Measurements from ENCODE around the gene TPSAB1.

Gene TPSAB1

GRCh38 chr16:1209081-1209480 lies 31.4 kb upstream of the TPSAB1 start:
- in situ Hi-C loops (cut with HindIII; ENCODE audit: low sequenced_read_pairs): no loop called here

- in situ Hi-C loops (cut with HindIII; ENCODE audit: low sequenced_read_pairs): loop anchor here (10.0 kb wide), 3 partner anchors 96 to 376 kb away; partner anchors contain the start of gene SOX8
Observed at GRCh38 chr16:1210461-1210860, 30.0 kb upstream of the TPSAB1 start.

GRCh38 chr16:1211451-1212268 lies 28.8 kb upstream of the TPSAB1 start:
- in situ Hi-C loops (cut with HindIII; ENCODE audit: low sequenced_read_pairs): loop anchor here (10.0 kb wide), 3 partner anchors 97 to 377 kb away; partner anchors contain the start of gene SOX8

- in situ Hi-C loops (cut with HindIII; ENCODE audit: low sequenced_read_pairs): loop anchor here (10.0 kb wide), 3 partner anchors 98 to 378 kb away; partner anchors contain the start of gene SOX8
Observed at GRCh38 chr16:1212616-1213194, 27.8 kb upstream of the TPSAB1 start.

GRCh38 chr16:1213231-1213630 lies 27.3 kb upstream of the TPSAB1 start:
- in situ Hi-C loops (cut with HindIII; ENCODE audit: low sequenced_read_pairs): loop anchor here (10.0 kb wide), 3 partner anchors 98 to 378 kb away; partner anchors contain the start of gene SOX8

GRCh38 chr16:1213796-1214372 lies 26.6 kb upstream of the TPSAB1 start:
- in situ Hi-C loops (cut with HindIII; ENCODE audit: low sequenced_read_pairs): loop anchor here (10.0 kb wide), 3 partner anchors 99 to 379 kb away; partner anchors contain the start of gene SOX8

- in situ Hi-C loops (cut with HindIII; ENCODE audit: low sequenced_read_pairs): loop anchor here (10.0 kb wide), 3 partner anchors 100 to 380 kb away; partner anchors contain the start of gene SOX8
Observed at GRCh38 chr16:1214719-1215118, 25.8 kb upstream of the TPSAB1 start.

GRCh38 chr16:1215574-1216295 lies 24.8 kb upstream of the TPSAB1 start:
- in situ Hi-C loops (cut with HindIII; ENCODE audit: low sequenced_read_pairs): loop anchor here (10.0 kb wide), 3 partner anchors 101 to 381 kb away; partner anchors contain the start of gene SOX8

GRCh38 chr16:1216296-1216619 lies 24.2 kb upstream of the TPSAB1 start:
- in situ Hi-C loops (cut with HindIII; ENCODE audit: low sequenced_read_pairs): loop anchor here (10.0 kb wide), 3 partner anchors 101 to 381 kb away; partner anchors contain the start of gene SOX8

- in situ Hi-C loops (cut with HindIII; ENCODE audit: low sequenced_read_pairs): loop anchor here (10.0 kb wide), 3 partner anchors 102 to 382 kb away; partner anchors contain the start of gene SOX8
Observed at GRCh38 chr16:1216681-1217400, 23.7 kb upstream of the TPSAB1 start.

GRCh38 chr16:1217526-1217925 lies 23.0 kb upstream of the TPSAB1 start:
- in situ Hi-C loops (cut with HindIII; ENCODE audit: low sequenced_read_pairs): loop anchor here (10.0 kb wide), 3 partner anchors 103 to 383 kb away; partner anchors contain the start of gene SOX8

- in situ Hi-C loops (cut with HindIII; ENCODE audit: low sequenced_read_pairs): loop anchor here (10.0 kb wide), 3 partner anchors 103 to 383 kb away; partner anchors contain the start of gene SOX8
Observed at GRCh38 chr16:1218061-1218929, 22.2 kb upstream of the TPSAB1 start.

GRCh38 chr16:1218930-1219611 lies 21.4 kb upstream of the TPSAB1 start:
- in situ Hi-C loops (cut with HindIII; ENCODE audit: low sequenced_read_pairs): loop anchor here (10.0 kb wide), 3 partner anchors 104 to 384 kb away; partner anchors contain the start of gene SOX8

GRCh38 chr16:1220098-1220728 lies 20.3 kb upstream of the TPSAB1 start:
- in situ Hi-C loops (cut with HindIII; ENCODE audit: low sequenced_read_pairs): no loop called here

GRCh38 chr16:1220841-1221627 lies 19.5 kb upstream of the TPSAB1 start:
- in situ Hi-C loops (cut with HindIII; ENCODE audit: low sequenced_read_pairs): no loop called here

GRCh38 chr16:1221628-1222552 lies 18.6 kb upstream of the TPSAB1 start:
- in situ Hi-C loops (cut with HindIII; ENCODE audit: low sequenced_read_pairs): no loop called here

All from endothelial cell of hepatic sinusoid (primary cell).